GM19468 (cell line): ENCODE results near the gene TRIM45.
A peak's percentile ranks its signal among the peaks of the same experiment; 100 is the strongest.
"Not testable (repeated sequence)": the region's sequence is repeated elsewhere in the genome, so short reads cannot be mapped to it uniquely, and the experiment has no call there.

Experiments
- ATAC-seq: cut with Tn5 transposase; IDR thresholded peaks from one replicate; pipeline ENCODE4 v1.9.1; 2021; ENCODE audit warnings: mild to moderate bottlenecking, moderate library complexity, moderate number of reproducible peaks; ENCODE audit not compliant: unreplicated experiment; ENCODE audit errors: extremely low read depth

The TRIM45 gene, protein sequence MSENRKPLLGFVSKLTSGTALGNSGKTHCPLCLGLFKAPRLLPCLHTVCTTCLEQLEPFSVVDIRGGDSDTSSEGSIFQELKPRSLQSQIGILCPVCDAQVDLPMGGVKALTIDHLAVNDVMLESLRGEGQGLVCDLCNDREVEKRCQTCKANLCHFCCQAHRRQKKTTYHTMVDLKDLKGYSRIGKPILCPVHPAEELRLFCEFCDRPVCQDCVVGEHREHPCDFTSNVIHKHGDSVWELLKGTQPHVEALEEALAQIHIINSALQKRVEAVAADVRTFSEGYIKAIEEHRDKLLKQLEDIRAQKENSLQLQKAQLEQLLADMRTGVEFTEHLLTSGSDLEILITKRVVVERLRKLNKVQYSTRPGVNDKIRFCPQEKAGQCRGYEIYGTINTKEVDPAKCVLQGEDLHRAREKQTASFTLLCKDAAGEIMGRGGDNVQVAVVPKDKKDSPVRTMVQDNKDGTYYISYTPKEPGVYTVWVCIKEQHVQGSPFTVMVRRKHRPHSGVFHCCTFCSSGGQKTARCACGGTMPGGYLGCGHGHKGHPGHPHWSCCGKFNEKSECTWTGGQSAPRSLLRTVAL

DNA sequence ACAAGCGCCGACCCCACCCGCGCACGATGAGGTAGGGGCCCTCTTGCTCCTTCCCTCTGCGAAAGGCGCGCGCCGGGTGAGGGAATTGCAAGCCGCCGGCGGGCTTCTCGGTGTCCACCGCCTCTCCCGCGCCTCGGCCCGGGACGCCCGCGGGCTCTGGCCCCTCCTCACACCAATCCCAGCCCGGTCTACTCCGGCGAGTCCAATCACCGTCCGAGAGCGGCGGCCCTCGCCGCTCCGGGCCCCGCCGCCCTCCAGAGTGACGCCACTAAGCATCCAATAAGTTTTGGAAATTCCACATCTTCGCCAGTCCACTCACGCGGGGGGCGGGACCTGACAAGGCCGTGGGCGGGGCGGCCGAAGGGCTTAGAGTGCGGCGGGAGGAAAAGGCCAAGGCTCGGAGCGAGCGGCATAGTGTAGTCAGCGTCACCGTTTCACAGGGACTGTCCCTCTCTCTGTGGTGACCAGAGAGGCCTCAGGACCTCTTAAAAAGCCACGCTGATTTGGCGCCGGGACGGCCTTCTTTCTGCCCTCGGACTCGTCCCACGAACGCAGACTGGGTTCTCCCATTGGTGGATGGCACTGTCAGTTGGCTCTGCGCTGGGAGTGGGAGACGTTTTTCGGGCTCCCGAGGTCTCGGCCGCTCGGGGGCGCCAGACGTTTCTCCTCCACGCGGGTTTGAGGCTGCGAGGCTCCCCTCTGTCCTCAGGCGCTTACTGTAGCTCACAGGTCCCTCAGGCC, at the start of gene TRIM45:
Gene TRIM45 (minus strand): TSS at position 161 of the 741 bp plus-strand sequence. CDS start 548 bp downstream, outside the sequence.
- peak; percentile 80 for ATAC-seq

DNA sequence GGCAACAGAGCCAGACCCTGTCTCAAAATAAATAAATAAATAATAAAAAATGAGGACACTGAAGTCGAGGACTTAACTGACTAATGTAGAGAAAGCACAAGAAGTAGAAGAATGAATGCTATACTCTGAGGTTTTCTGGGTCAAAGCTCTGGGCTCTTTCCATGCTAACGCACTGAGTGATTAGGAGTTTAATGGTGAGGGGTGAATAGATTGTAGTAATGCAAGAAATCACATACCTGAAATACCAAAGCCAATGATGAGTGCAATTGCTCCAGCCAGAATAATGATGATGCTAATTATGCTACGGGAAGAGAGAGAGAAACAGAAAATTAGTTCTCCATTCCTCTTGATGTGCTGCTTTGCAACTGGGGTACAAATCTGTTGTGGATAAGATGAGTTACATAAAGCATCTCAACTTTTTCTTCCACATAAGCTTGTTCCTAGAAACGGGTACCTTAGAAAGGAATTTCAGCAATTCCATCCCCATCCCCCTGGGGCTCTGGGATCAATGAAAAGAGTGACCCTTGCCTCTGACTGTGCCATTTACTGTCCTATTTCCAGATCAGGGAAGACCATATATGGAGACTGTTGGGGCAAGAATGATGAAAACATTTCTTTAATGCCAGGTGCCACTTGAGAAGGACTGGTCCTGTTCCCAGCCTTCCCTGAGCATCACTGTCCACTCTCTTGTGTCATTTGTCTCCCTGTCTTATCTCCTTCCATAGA, 48.5 kb upstream of the TRIM45 start:
- no peak for ATAC-seq

DNA sequence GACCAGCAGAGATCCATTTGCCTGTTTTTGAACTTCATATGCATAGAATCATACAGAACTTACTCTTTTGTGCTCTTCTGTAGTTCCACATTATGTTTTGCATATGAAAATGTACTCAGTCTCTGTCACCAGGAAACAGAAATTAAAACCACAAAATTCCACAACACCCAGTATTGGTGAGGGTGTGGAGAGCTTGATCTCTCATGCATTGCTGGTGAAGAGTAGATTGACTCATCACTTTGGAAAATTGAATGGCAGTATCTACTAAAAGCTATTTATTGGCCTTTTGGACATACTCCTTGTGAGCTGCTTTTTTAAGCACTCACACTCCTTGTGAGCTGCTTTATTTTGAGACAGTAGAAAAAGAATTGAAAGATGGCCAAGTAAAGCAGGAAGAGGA, 45.9 kb upstream of the TRIM45 start:
- ATAC-seq = no peak

DNA sequence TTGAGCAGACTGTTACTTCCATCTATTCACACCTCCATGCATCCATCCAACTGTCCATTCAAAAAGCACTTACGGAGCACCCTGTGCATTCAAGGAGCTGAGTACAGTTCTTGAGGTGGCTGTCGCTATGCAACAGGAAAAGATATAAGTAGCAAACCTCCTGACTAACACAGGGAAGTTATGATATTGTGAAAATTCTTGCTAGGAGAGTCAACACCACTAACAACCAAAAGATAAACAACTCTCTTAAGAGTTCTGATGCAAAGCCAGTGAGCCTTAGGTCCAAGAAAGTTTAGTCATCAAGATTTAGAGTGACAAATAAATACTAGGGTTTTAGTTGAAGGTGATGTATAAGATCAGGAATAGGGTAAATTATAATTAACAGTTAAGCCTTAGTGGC, 44.5 kb upstream of the TRIM45 start:
- ATAC-seq = no peak

DNA sequence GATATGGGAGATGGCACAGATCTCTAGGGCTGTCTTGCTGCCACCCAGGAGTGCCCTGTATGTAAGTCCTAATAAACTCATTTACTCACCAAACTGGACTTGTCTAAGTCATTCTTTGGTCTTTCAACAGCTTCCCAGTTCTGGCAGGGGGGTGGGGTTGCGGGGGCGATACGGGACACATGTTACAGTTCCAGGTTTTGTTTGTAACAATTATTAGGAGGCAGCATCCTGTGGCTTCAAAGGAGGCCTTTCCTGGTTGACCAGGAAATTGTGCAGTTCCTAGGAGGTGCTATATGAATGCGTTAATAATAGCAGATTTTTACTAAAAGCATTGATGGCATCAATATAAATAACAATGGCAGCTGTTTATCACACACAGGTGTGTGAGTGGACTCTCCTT, 42.7 kb upstream of the TRIM45 start:
- no peak for ATAC-seq

DNA sequence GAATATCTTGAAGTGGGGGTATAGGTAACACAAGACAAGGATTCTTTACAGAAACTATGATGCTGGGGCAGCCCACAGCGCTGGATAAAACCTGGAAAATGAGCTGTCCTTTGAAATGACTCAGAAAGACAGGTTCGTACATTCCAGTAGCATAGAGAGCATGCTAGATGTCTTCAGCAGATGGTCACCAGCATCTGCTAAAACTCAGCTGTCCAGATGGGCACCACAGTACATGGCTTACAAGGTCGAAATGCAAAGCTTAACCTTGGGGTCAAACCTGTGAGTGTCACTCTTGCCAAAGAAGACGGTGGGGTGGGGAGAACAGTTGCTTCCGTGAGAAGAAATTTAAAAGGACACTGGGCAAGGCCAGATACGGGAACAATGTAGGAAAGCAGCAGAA, 41.3 kb upstream of the TRIM45 start:
- ATAC-seq = no peak

DNA sequence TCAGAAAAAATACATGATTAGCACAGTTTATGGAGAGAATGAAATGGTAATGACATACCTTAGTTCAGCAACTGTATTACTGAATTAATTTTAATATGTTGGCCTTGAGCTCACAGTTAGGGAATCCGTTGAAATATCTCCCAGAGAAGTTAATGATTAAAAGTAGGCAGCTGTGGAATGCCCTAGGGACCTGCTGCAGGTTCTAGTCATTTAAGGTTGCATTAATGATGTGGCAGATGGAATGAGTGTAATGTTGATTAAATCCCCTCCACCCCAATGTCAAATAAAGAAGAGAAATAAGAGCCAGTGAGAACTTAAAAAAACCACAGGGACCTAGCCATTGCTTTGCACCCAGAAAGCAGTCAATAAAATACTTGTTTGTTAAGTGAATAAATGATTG, 40.3 kb upstream of the TRIM45 start:
- ATAC-seq = no peak

DNA sequence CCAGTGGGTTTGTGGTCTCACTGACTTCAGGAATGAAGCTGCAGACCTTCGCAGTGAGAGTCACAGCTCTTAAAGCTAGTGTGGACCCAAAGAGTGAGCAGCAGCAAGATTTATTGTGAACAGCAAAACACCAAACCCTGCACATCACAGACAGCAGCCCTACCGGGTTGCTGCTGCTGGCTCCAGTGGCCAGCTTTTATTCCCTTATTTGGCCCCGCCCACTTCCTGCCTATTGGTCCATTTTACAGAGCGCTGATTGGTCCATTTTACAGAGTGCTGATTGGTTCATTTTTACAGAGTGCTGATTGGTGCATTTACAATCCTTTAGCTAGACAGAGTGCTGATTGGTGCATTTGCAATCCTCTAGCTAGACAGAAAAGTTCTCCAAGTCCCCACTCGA, 29.8 kb upstream of the TRIM45 start:
- not testable (repeated sequence) for ATAC-seq

DNA sequence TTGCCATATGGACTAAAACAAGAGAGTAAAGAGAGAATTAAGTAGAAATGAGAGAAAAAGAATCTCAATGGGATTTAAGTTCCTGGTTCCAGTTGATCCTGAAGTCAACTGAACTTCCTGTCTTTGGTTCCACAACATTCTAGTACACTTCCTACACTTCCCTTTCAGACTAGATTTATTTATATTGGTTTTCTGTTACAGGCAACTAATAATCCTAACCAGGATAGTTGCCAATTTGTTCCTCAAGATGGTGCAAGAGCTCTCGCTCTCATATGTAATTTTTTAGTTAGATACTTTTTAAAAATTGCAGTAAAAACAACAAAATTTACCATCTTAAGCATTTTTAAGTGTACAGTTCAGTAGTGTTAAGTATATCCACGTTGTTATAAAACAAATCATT, 28.8 kb upstream of the TRIM45 start:
- no peak for ATAC-seq

DNA sequence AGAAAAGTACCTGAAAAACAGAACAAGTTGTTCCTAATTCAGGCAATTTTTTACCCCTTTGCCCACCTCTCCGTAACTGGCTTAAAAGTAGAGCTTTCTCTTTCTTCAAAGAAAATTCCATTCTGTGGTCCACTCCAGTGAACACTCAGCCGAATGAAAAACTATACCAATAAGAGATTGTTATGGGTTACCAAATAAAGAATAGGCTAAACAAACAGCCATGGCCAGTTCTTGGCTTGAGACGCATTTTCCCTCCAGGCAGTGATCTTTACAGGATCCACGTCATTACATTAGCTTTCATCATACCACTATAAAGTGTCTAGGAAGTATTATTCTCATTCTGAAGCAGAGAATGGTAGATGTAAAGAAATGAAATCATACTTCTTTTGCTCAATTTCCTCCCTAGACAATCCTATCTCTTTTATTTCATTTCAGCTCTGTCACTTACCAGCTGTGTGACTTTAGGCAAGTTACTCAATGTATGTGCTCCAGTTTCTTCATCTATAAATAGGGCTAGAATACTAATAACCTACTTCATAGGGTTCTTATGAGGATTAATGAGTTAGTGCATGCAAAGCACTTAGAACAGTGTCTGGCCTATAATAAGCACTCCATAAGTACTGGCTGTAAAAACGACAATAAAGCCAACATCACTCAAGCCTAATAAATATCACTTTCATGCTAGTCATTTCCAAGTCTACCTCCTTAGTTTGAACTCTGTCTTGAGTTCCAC, 26.5 kb upstream of the TRIM45 start:
- no peak for ATAC-seq

DNA sequence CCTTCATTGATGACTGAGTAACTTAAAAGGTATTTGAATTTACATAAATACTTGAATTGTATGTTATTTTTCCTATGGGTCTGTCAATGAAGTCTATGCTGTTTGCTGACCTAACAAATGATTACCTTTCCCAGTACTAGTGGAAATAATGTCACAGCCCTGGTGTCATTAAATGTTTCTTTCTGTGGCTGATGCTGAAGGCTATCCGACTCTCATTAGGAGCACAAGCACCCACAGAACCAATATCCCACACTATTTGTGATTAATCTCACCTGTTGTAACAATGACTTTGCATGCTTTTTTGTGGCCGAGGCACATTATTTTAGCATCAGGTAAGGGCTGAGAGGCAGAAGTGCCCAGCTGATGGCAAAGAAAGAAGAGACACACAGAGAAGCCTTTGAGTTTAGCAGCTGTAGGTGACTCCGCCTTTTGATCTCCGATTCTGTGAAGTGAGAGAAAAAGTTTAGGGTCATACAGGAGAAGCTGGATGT, 25.8 kb upstream of the TRIM45 start:
- no peak for ATAC-seq

DNA sequence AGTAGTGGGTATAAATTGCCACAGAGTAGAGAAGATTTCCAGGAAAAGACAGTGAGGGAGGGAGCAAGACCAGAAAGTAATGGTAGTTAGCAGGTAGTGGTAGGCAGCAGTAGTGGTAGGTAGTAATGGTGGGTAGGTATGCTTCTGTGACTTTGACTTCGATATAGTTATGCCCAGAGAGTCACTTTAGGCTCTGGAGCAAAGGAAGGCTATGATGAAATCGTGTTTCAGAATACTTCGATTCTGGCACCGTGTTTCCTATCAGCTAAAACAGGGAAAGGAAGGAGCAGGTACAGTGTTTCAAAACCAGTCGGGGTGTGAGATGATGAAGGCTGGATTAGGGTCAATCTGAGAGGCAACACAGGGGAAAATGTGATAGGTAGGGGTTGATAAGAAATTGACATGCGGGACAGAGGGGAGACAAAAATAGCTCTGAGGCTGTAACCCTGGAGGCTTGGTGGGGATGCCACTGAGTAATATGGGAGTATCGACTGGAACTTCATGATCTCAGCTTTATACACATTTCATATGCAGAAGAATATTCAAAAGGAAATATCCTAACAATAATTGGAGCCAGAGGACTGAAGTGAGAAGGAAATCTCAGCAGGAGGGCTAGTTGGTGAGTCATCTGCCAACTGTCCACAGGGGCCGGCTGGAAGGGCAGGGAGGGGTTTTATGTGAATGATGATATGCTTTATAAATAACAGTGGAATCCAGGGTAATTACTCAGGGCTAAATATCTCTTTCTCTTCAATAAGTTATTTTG, 25.2 kb upstream of the TRIM45 start:
- ATAC-seq = no peak

DNA sequence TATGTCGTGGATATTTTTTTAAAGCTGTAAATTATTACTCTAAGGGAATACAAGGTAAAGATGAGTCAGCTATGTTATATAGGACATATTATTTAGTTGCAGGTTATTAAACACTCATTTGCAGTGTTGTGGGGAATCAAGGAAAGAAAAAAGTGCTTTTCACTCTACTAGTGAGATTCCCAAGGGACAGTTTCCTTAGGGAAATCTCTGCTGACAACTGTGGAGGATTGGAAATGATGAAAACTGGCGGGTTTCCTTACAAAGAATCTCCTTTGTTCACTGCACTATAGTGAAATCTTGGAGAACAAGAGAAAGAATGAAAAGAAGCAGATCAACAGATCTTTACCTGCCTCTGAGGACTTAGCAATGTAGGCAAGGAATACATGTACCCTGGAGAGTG, 24.5 kb upstream of the TRIM45 start:
- ATAC-seq = no peak

DNA sequence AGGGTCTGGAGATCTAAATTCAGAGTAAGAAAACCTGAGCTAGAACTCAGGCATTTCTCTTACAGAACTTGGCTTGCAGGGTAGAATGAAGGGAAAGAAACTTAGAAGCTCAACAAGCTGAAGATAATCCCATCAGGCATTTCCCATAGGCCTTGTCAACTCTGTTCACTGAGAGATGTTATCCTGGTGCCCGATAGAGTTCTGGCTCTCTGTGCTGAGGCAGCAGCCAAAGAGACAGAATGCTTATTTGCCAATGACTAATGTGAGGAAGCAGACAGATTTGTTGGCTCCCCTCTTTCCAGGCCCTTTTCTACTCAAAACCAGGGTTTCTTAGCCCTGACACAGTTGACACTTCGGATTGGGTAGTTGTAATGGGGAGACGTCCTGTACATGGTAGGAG, 22.3 kb upstream of the TRIM45 start:
- no peak for ATAC-seq

DNA sequence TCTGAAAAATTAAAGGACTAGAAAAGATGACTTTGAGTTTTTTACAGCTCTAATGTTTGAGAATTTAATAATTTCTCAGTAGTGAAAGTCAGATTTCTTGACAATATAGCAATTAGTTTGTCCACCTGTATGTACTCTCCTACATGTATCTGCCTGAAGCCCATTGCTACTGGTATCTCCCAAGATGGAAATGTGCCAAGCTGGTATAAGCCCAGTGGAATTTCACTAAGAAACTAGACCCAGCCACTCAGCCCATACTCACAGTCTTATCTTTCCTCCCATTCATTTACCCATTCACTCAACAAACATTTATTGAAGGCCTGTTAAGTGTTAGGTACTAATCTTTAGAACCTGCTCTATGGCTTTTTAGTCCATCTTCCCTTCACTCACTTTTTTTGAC, 21.6 kb upstream of the TRIM45 start:
- no peak for ATAC-seq

DNA sequence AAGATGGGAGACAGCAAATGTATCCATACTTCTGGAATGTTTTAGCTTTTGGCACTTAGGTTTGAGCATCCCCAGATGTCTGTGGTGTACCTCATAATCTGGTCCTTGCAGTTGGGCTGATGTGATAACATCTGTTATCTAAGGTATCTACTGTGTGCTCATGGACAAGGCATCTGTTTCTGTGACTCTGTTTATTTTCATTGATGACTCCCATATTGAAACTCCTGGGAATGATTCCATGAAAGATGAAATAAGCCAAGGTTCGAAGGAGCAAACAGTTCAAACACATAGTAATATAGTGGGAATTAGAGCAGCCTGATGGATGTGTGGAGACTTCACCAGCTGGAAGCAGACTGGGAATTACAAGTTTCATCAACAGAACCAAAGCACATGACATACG, 20.7 kb upstream of the TRIM45 start:
- ATAC-seq = no peak

DNA sequence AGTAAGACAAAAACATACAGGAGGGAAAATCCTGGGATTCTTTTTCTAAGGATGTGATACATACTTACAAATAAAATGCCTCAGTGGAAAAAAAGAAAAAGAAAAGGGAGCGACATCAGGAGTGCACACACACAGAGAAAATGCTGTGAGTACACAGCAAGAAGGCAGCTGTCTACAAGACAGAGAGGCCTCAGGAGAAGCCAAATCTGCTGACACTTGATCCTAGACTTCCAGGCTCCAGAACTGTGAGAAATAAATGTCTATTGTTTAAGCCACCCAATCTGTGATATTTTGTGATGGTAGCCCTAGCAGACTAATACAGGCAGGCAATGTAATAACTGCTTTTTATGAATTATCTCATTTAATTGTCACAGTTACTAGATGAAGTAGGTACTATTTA, 17.0 kb upstream of the TRIM45 start:
- no peak for ATAC-seq

DNA sequence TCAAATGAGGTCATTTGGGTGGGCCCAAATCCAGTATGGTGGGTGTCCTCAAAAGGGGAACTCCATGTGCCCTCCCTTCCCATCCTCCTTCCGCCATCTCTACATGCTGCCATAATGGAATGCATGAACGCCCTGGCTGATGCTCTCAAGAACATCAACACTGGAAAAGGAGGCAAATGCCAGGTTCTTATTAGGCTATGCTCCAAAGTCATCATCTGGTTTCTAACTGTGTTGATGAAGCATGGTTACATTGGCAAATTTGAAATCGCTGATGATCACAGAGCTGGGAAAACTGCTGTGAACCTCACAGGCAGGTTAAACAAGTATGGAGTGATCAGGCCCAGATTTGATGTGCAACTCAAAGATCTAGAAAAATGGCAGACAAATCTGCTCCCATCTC, 16.6 kb upstream of the TRIM45 start:
- ATAC-seq = no peak

DNA sequence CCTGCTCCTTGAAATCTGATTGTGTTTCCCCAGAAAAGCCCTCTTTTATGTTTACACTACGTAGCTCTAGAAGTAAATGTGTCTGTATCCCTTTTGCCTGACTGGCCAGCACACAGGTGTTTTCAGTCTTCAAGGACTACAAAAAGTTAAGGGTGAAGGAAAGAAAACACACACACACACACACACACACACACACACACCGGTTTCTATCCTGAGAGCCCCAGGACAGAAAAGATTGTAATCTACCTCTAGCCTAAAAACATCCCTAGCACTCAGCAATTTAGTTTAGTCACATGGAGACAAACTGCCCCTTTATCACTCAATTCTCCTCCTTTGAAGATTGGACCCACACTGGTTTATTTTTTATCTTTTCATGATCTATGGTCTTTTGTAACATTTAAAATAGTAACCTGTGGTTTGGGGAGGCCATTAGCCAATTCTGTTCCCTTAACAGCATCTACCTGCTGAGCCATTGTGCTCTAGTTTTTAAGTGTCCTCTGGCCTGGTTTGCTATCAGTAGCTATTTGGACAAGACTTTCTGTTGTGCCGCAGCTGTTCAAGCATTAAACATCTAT, 15.8 kb upstream of the TRIM45 start:
- no peak for ATAC-seq
